NCI-H774 (cell line): ENCODE data around the gene RRAD.
A peak's percentile ranks its signal among the peaks of the same experiment; 100 is the strongest.
"Not testable (repeated sequence)": the region's sequence is repeated elsewhere in the genome, so short reads cannot be mapped to it uniquely, and the experiment has no call there.

ENCODE experiments used
- DNase-seq: peaks from one replicate; lab custom pipeline; 2025; lab: John Stamatoyannopoulos, UW

The RRAD gene

DNA sequence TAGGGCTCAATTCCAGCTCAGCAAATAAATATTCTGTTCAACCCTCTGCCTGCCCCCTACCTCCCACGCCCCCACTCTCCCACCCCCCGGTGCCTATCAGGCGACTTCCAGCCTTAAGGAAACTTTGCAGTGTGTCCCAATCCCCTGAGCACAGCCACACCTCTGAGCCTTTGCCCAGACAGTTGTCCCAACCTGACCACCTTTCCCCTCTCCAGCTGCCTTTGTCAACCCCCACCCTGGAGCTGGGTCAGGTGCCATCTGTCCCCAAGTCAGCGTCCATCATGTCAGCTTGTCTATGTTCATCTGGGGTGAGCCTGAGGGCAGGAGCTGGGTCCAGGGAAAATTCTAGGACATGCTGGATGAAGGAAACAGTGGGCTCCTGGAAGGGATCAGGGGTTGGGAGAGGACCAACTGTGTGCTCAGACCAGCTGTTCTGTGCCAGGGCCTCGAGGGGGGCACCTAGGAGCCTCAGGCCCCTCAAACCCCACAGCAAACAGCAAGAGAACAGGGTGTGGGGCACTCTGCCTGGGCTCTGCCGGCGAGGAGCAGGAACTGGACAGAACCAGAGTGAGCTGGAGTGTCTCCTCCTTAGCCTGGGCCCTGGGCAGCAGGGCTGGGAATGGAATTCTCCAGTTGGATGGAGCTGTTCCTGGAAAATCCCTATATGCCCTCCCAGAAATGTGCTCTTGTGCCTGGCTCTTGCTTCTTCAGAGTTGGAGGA is 24.5 kb downstream of the RRAD start:
- DNase-seq: no peak

- DNase-seq: peak; percentile 24
Observed at GRCh38 chr16:66899945-66900710, 25.2 kb downstream of the RRAD start.

DNA sequence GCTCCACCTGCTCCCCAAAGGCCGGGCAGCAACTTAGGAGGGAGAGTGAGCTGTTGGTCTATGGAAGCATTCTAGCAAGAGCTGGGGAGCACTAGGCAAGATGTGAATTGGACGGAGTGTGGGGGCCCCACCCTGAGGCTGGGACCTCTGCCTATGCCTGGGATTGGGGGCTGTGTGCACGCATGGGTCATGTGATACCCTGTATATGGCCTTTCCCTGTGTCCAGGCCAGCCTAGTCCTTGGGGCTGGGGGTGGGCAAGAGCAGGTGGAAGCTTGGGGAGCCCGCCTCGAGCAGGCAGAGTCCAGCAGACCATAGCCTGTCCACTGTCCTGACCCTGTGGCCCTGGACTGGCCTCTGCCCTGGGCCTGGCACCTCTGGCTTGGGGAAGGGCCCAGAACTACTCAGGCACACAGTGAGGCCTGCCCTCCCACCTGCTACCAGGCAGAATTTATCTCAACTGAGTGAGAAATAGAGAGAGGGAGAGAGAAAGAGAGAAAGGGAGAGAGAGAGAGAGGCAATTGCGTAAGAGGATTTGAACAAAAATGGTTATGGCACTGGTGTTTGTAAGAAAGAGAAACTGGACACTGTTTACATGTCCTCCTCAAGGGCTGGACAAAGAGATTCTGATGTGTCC is 25.9 kb downstream of the RRAD start:
- no peak for DNase-seq

GRCh38 chr16:66898933-66899309 is 26.4 kb downstream of the RRAD start:
- no peak for DNase-seq

DNA sequence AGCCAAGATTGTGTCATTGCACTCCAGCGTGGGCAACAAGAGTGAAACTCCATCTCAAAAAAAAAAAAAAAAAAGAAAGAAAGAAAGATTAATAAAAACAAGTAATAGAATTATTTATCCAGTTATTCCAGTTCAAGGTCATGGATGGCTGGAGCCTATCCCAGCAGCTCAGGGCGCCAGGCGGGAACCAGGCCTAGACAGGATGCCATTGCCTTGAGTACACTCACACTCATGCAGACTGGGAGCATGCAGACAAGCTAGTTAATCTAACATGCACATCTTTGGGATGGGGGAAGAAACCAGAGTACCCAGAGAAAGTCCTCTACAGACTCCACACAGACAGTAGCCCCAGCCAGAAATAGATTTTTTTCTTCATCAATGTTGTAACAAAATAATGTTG is 27.1 kb downstream of the RRAD start:
- no peak for DNase-seq

GRCh38 chr16:66896682-66897081 is 28.7 kb downstream of the RRAD start:
- not testable (repeated sequence) for DNase-seq

DNA sequence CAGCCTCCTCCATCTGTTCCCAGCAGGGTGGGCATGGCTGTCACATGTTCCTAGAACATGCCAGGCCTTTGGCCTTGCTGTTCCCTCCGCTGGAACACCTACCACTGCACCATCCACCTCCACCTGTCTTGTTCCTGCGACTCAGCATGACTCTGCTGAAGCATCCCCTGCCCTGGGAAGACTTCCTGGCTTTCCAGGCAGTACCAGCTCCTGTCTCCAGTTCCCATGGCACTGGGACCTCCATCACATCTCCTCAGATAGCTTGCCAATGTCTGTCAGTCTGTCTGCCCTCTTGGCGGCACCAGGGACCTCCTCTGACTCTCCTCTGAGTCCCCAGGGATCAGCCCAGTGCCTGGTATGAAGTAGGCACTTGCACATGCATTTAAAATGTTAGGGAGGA is 29.3 kb downstream of the RRAD start:
- no peak for DNase-seq

GRCh38 chr16:66895689-66895979 is 29.7 kb downstream of the RRAD start:
- no peak for DNase-seq

DNA sequence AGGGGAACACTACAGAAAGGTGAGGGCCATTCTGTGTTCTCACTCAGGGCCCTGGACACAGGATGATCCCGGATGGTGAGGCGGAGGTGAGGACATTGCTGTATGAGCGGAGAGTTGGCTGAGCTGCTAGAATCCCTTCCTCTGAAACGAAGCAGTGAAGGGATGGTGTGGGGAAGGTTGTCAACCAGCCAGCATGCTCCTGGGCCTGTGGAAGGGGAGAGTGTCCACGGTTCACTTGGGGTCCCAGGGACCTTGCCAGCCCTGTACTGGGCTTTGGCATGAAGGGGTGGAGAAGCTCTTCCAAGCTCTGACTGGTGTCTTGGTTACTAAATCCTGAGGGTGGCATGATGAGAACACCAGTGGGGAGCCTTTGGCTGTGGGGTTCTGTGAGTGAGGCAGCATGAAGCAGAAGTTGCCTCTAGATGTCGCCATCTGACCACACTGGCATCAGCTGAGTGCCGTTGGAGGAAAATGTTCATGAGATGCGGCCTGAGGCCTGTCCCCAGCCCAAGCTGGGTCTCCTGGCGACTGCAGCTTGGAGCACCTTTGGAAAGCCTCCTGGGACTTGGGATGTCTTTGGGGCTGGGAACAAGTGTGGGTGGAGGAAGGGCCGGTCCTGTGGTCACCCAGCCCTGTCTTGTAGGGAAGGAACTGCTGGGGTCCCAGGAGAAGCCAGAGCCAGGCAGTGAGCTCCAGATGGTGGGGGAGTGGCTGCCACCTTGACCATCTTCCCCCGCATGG is 30.2 kb downstream of the RRAD start:
- no peak for DNase-seq

DNA sequence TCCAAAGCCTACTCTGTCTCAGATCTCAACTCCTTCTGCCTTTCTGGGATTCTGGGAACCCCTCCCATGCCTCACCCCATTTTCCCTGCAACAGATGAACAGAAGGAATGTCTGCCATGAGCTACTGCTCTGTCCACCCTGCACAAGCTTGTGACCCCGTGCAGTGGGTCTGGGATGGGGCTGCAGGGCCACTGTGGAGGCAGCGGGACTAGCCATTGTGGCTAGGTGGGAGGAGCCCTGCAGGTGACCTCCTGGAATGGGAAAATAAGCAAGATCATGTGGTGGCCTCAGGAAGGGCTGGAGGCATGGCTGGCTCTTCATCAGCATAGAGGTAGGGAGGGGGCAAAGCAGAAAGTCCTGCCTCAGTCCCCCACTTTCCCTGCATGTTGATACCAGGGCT is 31.3 kb downstream of the RRAD start:
- DNase-seq: no peak

GRCh38 chr16:66891797-66892196 is 33.5 kb downstream of the RRAD start:
- DNase-seq: no peak

DNA sequence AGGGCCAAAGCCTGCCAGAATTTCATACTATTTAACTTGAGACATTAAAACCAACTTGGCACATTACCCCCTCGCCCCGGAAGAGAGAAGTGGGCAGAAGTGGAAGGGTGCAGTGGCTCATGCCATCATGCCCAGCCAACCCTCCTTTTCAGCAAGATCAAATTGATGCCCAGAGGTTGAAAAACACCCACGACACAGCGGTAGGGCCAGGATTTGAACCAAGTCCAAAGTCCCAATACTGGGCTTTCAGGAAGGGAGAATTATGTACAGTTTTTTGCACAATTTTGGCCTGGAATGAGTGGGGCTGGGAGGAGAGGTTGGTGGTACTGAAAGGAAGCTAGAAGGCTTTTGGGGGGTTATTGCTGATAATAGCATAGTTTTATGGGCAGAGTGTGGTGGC is 34.0 kb downstream of the RRAD start:
- no peak for DNase-seq

- no peak for DNase-seq
Observed at GRCh38 chr16:66890799-66891198, 34.5 kb downstream of the RRAD start.

DNA sequence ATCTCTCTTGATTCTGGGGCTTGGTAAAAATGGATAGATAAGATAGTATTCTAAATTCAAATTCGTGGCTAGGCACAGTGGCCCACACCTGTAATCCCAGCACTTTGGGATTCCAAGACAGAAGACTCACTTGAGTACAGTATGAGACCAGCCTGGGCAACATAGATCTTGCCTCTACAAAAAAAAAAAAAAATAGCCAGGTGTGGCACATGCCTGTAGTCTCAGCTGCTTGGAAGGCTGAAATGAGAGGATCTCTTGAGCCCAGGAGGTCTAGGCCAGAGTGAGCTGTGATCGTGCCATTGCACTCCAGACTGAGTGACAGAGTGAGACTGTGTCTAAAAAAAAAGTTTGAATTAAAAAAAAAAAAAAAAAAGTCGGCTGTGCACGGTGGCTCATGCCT is 35.7 kb downstream of the RRAD start:
- DNase-seq: no peak

- no peak for DNase-seq
Observed at GRCh38 chr16:66888647-66889615, 36.4 kb downstream of the RRAD start.

GRCh38 chr16:66886914-66887313 is 38.4 kb downstream of the RRAD start:
- DNase-seq: no peak

DNA sequence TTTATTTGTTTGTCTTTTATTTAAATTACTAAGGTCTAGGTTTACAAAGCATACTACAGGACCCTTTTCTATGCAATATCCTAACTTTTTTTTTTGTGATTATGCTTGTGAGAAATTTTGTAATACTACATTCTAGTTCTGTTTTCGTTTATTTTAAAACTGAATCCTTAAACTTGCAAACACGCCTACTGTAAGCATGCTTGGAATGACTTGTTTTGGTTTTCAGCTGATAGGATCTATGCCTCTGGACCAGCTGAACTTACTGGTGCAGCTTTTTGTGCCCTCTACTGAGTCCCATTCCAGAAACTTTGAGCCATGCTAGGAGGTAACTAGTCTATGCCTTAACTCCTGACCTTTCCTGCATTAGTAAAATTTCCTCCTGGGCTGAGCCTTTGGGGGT is 39.0 kb downstream of the RRAD start:
- no peak for DNase-seq

DNA sequence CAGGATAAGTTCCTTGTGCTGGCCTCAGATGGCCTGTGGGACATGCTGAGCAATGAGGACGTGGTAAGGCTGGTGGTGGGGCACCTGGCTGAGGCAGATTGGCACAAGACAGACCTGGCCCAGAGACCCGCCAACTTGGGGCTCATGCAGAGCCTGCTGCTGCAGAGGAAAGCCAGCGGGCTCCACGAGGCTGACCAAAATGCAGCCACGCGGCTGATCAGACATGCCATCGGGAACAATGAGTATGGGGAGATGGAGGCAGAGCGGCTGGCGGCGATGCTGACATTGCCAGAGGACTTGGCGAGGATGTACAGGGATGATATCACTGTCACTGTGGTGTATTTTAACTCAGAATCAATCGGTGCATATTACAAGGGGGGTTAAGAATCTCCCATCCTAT is 39.8 kb downstream of the RRAD start:
- no peak for DNase-seq

DNA sequence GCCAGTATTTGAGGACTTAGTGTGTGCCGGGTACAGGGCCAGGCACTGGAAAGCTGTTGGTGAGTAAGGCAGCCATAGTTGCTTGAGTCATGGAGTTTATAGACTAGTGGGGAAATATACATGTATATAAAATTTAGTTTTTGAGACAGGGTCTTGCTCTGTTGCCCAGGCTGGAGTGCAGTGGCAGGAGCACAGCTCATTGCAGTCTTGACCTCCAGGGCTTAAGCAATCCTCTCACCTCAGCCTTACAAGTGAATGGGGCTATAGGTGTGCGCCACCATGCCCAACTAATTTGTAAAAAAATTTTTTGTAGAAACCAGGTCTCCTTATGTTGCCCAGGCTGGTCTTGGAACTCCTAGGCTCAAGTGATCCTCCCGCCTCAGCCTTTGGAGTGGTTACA is 42.6 kb downstream of the RRAD start:
- DNase-seq: no peak

- no peak for DNase-seq
Observed at GRCh38 chr16:66881964-66882508, 43.3 kb downstream of the RRAD start.

- DNase-seq: no peak
Observed at GRCh38 chr16:66881560-66881959, 43.8 kb downstream of the RRAD start.
